ENCODE data around the gene GCDH. TPM values are rescaled to one million over a fixed set of nuclear protein-coding genes. Genes with fewer than 3 reads are reported as not detected.
A peak's percentile ranks its signal among the peaks of the same experiment; 100 is the strongest.

The GCDH gene
- total RNA-seq, 6 experiments from 2014 or later, result 42.2 to 119 (median 59.5) TPM

GRCh38 chr19:12899891-12900518 lies 9.0 kb downstream of the GCDH start:
- DNase-seq, result no peak
- TF ChIP-seq POLR2A (IDR thresholded peaks at IDR 0.05) (no peak), CTCF (IDR thresholded peaks at IDR 0.05) (no peak)
- H3K27ac ChIP-seq, result no peak overlapping the region
- H3K4me3 ChIP-seq, result no peak overlapping the region
- no peak for ATAC-seq
- H3K9me3 ChIP-seq, result no peaks in the 10 kb centered on the region
- intact Hi-C loops (cut with DNase I), result no loop called here
- no peaks in the 10 kb centered on the region for H3K4me1 ChIP-seq
- H3K27me3 ChIP-seq, result no peaks in the 10 kb centered on the region
- peaks cover 0 to 34% (median 10%) of the 10 kb centered on the region in 4 donors for H3K36me3 ChIP-seq
- 91% methylated on average over 8 of the region's 10 CpGs for WGBS (ENCODE audit: insufficient coverage, low coverage, low lambda C conversion rate, missing lambda C conversion rate)

GRCh38 chr19:12907166-12907565 lies 16.2 kb downstream of the GCDH start:
- Histone ChIP-seq H3K4me1 (no peaks in the 10 kb centered on the region), H3K27me3 (no peaks in the 10 kb centered on the region), H3K27ac (no peak overlapping the region), H3K36me3 (no peaks in the 10 kb centered on the region), H3K9me3 (no peaks in the 10 kb centered on the region), H3K4me3 (no peak overlapping the region)
- WGBS (ENCODE audit: insufficient coverage, low coverage, low lambda C conversion rate, missing lambda C conversion rate), result 79% methylated on average over 6 of the region's 9 CpGs
- intact Hi-C loops (cut with DNase I), result no loop called here
- TF ChIP-seq CTCF (IDR thresholded peaks at IDR 0.05) (no peak), POLR2A (IDR thresholded peaks at IDR 0.05) (no peak)
- peak in 1 of 4 donors; percentile 20 for ATAC-seq
- no peak for DNase-seq

GRCh38 chr19:12912571-12912970 lies 21.6 kb downstream of the GCDH start:
- 46% methylated on average over 4 of the region's 4 CpGs for WGBS (ENCODE audit: insufficient coverage, low coverage, low lambda C conversion rate, missing lambda C conversion rate)
- intact Hi-C loops (cut with DNase I), result no loop called here
- Histone ChIP-seq H3K4me3 (no peak overlapping the region), H3K27ac (no peak overlapping the region), H3K9me3 (no peaks in the 10 kb centered on the region), H3K36me3 (no peaks in the 10 kb centered on the region), H3K4me1 (peaks cover 0 to 15% (median 0%) of the 10 kb centered on the region in 4 donors), H3K27me3 (no peaks in the 10 kb centered on the region)
- ATAC-seq (no peak), DNase-seq (no peak)
- TF ChIP-seq POLR2A (IDR thresholded peaks at IDR 0.05) (no peak), CTCF (IDR thresholded peaks at IDR 0.05) (no peak)

- intact Hi-C loops (cut with DNase I), result no loop called here
- H3K4me3 ChIP-seq, result no peak overlapping the region
- peaks cover 0 to 15% (median 0%) of the 10 kb centered on the region in 4 donors for H3K4me1 ChIP-seq
- WGBS (ENCODE audit: insufficient coverage, low coverage, low lambda C conversion rate, missing lambda C conversion rate), result 10% methylated on average over 17 of the region's 22 CpGs
- H3K27me3 ChIP-seq, result no peaks in the 10 kb centered on the region
- no peak overlapping the region for H3K27ac ChIP-seq
- no peaks in the 10 kb centered on the region for H3K36me3 ChIP-seq
- peak in 1 of 3 donors; percentile 66 for DNase-seq
- ATAC-seq, result peak; percentile 68 to 76 (median 72)
- H3K9me3 ChIP-seq, result no peaks in the 10 kb centered on the region
- TF ChIP-seq POLR2A (IDR thresholded peaks at IDR 0.05) (no peak), CTCF (IDR thresholded peaks at IDR 0.05) (no peak)
These were observed 22.1 kb downstream of the GCDH start for GRCh38 chr19:12913011-12913561.

All from right lobe of liver (tissue), 6 donors.